Thyroid gland (tissue), 4 donors: ENCODE data around the gene ADAMTS13. TPM values are rescaled to one million over a fixed set of nuclear protein-coding genes. Genes with fewer than 3 reads are reported as not detected.

ENCODE experiments used
- DNase-seq, 2 donors: peaks; one replicate each; pipeline ENCODE4 v3.0.0-alpha.2; 2019
- H3K27ac ChIP-seq, 3 donors: fragments of 200-600 bp; sonication (generic); 1 replicate in 2 of 3; 2 replicates in 1 of 3; pipeline ENCODE4 v1.5.1; 2016 to 2019; ENCODE audit warnings: mild to moderate bottlenecking in 1 of 3, moderate library complexity in 1 of 3
- H3K27me3 ChIP-seq: fragments of 200-600 bp; sonication (generic); one replicate; pipeline ENCODE4 v1.5.1; 2019
- H3K36me3 ChIP-seq, 2 donors: fragments of 200-600 bp; sonication (generic); one replicate each; pipeline ENCODE4 v1.5.1; 2016 to 2019
- H3K4me1 ChIP-seq, 2 donors: fragments of 200-600 bp; sonication (generic); one replicate each; pipeline ENCODE4 v1.5.1; 2017 to 2019
- H3K4me3 ChIP-seq, 3 donors: fragments of 200-600 bp; sonication (generic); replicated peaks in 1 of 3; 1 replicate in 2 of 3; 2 replicates in 1 of 3; pipeline ENCODE4 v1.5.1; 2016; ENCODE audit warnings: mild to moderate bottlenecking in 1 of 3
- H3K9me3 ChIP-seq: fragments of 200-600 bp; sonication (generic); one replicate; pipeline ENCODE4 v1.5.1; 2017
- POLR2A ChIP-seq, 2 donors: fragments of 450-650 bp; IDR thresholded peaks; one replicate each; pipeline ENCODE4 v1.6.1; 2017; ENCODE audit warnings: antibody characterized with exemption in 2 of 2, mild to moderate bottlenecking in 2 of 2, moderate library complexity in 1 of 2
- WGBS, 2 donors: methylation state at CpG; one replicate each; pipeline ENCODE4 v1.1.5; 2017; 5-methylcytosine and 5-hydroxymethylcytosine counted together
- intact Hi-C: fragments of 100-400 bp; cut with DNase I; formaldehyde crosslinking; loops from one replicate; pipeline ENCODE4 v1.15.1; 2023
- total RNA-seq, 4 donors: library from RNA; depleted of rRNA; stranded (reverse); fragments of >200 nt; gene quantifications; one replicate each; pipeline ENCODE4 v1.2.3, GENCODE V29; 2016
- TF ChIP-seq, protein P1 (sequence below), 6 experiments: fragments of 200-600 bp in 3 of 6; fragments of 450-650 bp in 3 of 6; sonication (generic) in 3 of 6; IDR thresholded peaks; one replicate each; pipeline ENCODE4 v1.5.1; 2016 to 2019; ENCODE audit warnings: antibody characterized with exemption in 6 of 6, mild to moderate bottlenecking in 2 of 6, inconsistent platforms in 1 of 6, moderate library complexity in 1 of 6

Gene ADAMTS13
- total RNA-seq, 4 donors from 2014 or later, result 1.5 to 2.8 (median 2.0) TPM

DNA sequence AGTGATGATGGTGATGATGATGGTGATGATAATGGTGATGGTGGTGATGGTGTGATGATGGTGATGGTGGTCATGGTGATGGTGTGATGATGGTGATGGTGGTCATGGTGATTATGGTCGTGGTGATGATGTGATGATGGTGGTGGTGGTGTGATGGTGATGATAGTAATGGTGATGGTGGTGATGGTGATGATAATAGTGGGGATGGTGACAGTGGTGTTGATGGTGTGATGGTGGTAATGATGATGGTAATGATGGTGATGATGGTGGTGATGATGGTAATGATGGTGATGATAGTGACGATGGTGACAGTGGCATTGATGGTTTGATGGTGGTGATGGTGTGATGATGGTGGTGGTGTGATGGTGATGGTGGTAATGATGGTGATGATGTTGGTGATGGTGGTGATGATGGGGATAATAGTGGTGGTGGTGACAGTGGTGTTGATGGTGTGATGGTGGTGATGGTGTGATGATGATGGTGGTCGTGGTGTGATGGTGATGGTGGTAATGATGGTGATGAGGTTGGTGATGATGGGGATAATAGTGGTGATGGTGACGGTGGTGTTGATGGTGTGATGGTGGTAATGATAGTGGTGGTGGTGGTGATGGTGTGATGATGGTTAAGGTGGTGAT lies 39.5 kb upstream of the ADAMTS13 start:
- 90 to 93% methylated on average over 4 of the region's 4 CpGs for WGBS, 2 donors

GRCh38 chr9:133383438-133383837 lies 38.7 kb upstream of the ADAMTS13 start:
- 93 to 95% methylated on average over 3 of the region's 3 CpGs for WGBS, 2 donors

More for the DNA sequence above, 39.5 kb upstream of the ADAMTS13 start:
- Histone ChIP-seq H3K4me3 (no peak overlapping the region), H3K9me3 (no peaks in the 10 kb centered on the region), H3K27me3 (no peaks in the 10 kb centered on the region), H3K36me3 (no peaks in the 10 kb centered on the region), H3K27ac (no peak overlapping the region), H3K4me1 (peaks cover 0 to 3% of the 10 kb centered on the region in 2 donors)
- intact Hi-C loops, result no loop called here
- TF ChIP-seq, protein P1, sequence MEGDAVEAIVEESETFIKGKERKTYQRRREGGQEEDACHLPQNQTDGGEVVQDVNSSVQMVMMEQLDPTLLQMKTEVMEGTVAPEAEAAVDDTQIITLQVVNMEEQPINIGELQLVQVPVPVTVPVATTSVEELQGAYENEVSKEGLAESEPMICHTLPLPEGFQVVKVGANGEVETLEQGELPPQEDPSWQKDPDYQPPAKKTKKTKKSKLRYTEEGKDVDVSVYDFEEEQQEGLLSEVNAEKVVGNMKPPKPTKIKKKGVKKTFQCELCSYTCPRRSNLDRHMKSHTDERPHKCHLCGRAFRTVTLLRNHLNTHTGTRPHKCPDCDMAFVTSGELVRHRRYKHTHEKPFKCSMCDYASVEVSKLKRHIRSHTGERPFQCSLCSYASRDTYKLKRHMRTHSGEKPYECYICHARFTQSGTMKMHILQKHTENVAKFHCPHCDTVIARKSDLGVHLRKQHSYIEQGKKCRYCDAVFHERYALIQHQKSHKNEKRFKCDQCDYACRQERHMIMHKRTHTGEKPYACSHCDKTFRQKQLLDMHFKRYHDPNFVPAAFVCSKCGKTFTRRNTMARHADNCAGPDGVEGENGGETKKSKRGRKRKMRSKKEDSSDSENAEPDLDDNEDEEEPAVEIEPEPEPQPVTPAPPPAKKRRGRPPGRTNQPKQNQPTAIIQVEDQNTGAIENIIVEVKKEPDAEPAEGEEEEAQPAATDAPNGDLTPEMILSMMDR (IDR thresholded peaks at IDR 0.05), result no peak
- no peak for TF ChIP-seq POLR2A (IDR thresholded peaks at IDR 0.05)
- no peak for DNase-seq

GRCh38 chr9:133384736-133385321 lies 37.3 kb upstream of the ADAMTS13 start:
- DNase-seq, result no peak
- no peaks in the 10 kb centered on the region for H3K36me3 ChIP-seq
- H3K27me3 ChIP-seq, result no peaks in the 10 kb centered on the region
- intact Hi-C loops, result no loop called here
- no peak for TF ChIP-seq POLR2A (IDR thresholded peaks at IDR 0.05)
- TF ChIP-seq, protein P1 (IDR thresholded peaks at IDR 0.05), result no peak
- no peak overlapping the region for H3K27ac ChIP-seq
- peaks cover 0 to 15% of the 10 kb centered on the region in 2 donors for H3K4me1 ChIP-seq
- no peak overlapping the region for H3K4me3 ChIP-seq
- H3K9me3 ChIP-seq, result no peaks in the 10 kb centered on the region
- 89 to 94% methylated on average over 17 of the region's 17 CpGs for whole genome bisulfite sequencing, 2 donors

More at GRCh38 chr9:133383438-133383837, 38.7 kb upstream of the ADAMTS13 start:
- Histone ChIP-seq H3K4me1 (peaks cover 0 to 11% of the 10 kb centered on the region in 2 donors), H3K27ac (no peak overlapping the region), H3K36me3 (no peaks in the 10 kb centered on the region), H3K27me3 (no peaks in the 10 kb centered on the region), H3K4me3 (no peak overlapping the region), H3K9me3 (no peaks in the 10 kb centered on the region)
- no peak for TF ChIP-seq POLR2A (IDR thresholded peaks at IDR 0.05)
- TF ChIP-seq, protein P1 (IDR thresholded peaks at IDR 0.05), result no peak
- no peak for DNase-seq
- intact Hi-C loops, result no loop called here

- no peaks in the 10 kb centered on the region for H3K27me3 ChIP-seq
- DNase-seq, result no peak
- intact Hi-C loops, result no loop called here
- H3K4me3 ChIP-seq, result no peak overlapping the region
- 93 to 94% methylated on average over 3 to 13 of the region's 14 CpGs for WGBS, 2 donors
- H3K36me3 ChIP-seq, result no peaks in the 10 kb centered on the region
- H3K27ac ChIP-seq, result no peak overlapping the region
- TF ChIP-seq, protein P1 (IDR thresholded peaks at IDR 0.05), result no peak
- TF ChIP-seq POLR2A (IDR thresholded peaks at IDR 0.05), result no peak
- no peaks in the 10 kb centered on the region for H3K9me3 ChIP-seq
- H3K4me1 ChIP-seq, result peaks cover 0 to 15% of the 10 kb centered on the region in 2 donors
Measured at GRCh38 chr9:133385452-133385851, 36.7 kb upstream of the ADAMTS13 start.

DNA sequence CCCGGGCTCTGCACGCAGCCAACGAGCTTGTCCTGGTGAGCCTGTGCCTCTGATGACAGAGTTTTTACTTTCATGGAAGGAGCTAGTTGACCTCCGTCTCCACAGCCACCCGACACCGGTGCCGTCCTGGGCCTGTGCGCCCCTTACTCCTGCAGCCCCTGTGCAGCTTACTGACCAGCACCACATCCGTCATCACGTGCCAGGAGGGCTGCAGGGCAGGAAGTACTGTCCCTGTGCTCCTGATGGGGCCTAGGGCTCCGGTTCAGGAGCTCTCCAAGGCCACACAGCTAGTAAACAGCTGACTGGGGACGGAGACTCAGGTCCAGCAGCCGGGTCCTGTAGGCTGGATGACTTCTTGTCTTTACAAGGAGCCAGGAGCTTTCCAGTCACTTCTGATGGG lies 35.8 kb upstream of the ADAMTS13 start:
- Histone ChIP-seq H3K4me1 (peaks cover 0 to 15% of the 10 kb centered on the region in 2 donors), H3K27me3 (no peaks in the 10 kb centered on the region)
- TF ChIP-seq POLR2A (IDR thresholded peaks at IDR 0.05), result no peak
- TF ChIP-seq, protein P1 (IDR thresholded peaks at IDR 0.05), result no peak

More for the DNA sequence above, 35.8 kb upstream of the ADAMTS13 start:
- intact Hi-C loops, result no loop called here
- no peak overlapping the region for H3K4me3 ChIP-seq
- H3K36me3 ChIP-seq, result no peaks in the 10 kb centered on the region
- 89 to 93% methylated on average over 12 to 13 of the region's 13 CpGs for WGBS, 2 donors
- no peaks in the 10 kb centered on the region for H3K9me3 ChIP-seq
- H3K27ac ChIP-seq, result no peak overlapping the region
- no peak for DNase-seq
